ENCODE results near the gene NYAP2. TPM values are rescaled to one million over a fixed set of nuclear protein-coding genes. Genes with fewer than 3 reads are reported as not detected.

The NYAP2 gene
- total RNA-seq, 1 donor from 2014 or later, result not detected

- intact Hi-C loops (cut with micrococcal nuclease), result no loop called here
Observed at GRCh38 chr2:225556461-225556860, 157.0 kb downstream of the NYAP2 start.

- intact Hi-C loops (cut with micrococcal nuclease), result no loop called here
Observed at GRCh38 chr2:225558399-225559071, 159.0 kb downstream of the NYAP2 start.

GRCh38 chr2:225559072-225559415 is 159.5 kb downstream of the NYAP2 start:
- intact Hi-C loops (cut with micrococcal nuclease), result no loop called here

DNA sequence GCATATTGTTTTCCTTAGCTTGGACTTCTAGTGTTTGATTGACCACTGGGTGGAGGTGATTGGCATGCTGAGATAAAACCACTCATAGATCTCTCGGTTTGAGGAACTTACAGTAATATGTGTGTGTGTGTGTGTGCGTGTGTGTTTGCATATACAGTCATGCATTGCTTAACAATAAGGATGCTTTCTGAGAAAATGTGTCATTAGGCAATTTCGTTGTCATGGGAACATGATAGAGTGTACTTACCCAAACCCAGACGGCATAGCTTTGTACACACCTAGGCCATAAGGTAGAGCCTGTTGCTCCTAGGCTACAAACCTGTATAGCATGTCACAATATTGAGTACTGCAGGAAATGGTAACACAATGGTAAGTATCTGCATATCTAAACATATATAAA is 167.3 kb downstream of the NYAP2 start:
- intact Hi-C loops (cut with micrococcal nuclease), result no loop called here

DNA sequence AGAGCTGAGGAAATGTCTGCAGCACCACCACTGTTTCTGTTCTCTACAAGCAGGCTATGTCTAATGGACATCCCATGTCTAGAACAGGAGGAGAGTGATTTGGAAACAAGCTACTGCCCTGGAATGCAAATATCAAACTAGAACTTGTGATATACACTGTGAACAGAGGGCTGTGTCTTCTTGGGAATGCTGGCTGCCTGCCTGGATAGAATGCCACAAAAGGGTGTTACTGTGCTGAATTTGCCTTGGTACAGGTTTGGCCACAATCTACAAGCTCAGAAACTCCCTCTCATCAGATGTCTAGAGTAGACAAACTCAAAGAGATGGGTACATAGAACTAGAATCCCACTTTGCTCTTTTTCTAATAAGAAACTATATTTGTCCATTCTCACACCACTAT is 170.5 kb downstream of the NYAP2 start:
- intact Hi-C loops (cut with micrococcal nuclease), result no loop called here

DNA sequence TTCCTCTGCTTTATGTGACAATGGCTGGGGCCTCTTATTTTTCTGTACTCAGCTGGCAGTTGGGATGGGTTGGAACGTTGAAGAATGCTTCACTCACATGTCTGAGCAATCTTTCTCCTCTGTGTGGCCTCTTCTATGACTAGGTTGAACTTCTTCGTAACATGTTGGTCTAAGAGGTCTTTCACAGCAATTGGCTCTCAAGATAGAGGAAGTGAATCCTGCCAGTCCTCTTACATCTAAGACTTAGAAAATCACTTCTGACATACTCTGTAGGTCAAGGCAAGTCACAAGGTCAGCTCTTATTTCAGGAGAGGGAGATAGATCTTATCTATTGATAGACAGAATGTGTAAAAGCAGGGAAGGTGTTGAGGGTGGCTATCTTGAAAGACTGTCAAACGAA is 174.1 kb downstream of the NYAP2 start:
- intact Hi-C loops (cut with micrococcal nuclease), result no loop called here

GRCh38 chr2:225574582-225575138 is 175.2 kb downstream of the NYAP2 start:
- intact Hi-C loops (cut with micrococcal nuclease), result no loop called here

- intact Hi-C loops (cut with micrococcal nuclease), result no loop called here
Observed at GRCh38 chr2:225581135-225581534, 181.6 kb downstream of the NYAP2 start.

DNA sequence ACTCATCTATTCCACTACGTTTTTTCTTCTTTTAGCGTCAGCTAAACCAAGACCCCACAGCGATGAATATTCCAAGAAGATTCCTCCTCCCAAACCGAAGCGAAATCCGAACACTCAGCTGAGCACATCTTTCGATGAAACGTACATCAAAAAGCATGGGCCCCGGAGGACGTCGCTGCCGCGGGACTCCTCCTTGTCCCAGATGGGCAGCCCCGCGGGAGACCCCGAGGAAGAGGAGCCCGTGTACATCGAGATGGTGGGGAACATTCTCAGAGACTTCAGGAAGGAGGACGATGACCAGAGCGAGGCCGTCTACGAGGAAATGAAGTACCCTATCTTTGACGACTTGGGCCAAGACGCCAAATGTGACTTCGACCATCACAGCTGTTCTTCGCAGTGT is 182.4 kb downstream of the NYAP2 start:
- intact Hi-C loops (cut with micrococcal nuclease), result no loop called here

DNA sequence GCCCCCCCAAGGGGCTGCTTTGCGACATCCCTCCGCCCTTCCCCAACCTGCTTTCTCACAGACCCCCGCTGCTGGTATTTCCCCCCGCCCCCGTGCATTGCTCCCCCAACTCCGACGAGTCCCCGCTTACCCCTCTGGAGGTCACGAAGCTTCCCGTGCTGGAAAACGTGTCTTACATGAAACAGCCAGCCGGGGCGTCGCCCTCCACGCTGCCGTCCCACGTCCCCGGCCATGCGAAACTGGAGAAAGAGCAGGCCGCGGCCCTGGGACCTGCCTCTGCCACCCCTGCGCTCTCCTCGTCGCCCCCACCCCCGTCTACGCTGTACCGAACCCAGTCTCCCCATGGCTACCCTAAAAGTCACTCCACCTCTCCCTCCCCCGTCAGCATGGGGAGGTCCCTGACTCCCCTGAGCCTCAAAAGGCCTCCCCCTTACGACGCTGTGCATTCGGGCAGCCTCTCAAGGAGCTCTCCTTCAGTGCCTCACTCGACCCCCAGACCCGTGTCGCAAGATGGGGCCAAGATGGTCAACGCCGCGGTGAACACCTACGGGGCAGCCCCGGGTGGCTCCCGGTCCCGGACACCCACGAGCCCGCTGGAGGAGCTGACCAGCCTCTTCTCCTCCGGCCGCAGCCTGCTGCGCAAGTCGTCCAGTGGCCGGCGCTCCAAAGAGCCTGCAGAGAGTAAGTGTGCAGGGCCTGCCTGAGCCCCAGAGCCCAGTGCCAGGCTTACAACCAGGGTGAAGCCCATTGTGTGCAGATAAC is 183.0 kb downstream of the NYAP2 start:
- intact Hi-C loops (cut with micrococcal nuclease), result no loop called here

DNA sequence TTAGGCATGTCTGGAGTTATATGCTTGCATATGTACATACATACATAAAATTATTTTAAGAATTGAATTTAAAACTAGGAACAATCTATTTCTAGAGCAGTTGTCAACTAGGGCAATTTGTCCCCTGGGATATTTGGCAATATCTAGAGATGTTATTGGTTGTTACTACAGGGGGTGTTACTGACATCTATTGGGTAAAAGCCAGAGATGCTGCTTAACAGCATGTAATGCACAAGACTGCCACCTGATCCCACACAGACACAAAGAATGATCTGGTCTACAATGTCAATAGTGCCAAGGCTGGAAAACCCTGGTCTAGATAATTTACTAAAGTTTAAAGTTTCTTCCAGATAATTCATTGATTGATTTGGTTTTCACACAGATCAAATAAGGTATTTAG is 185.3 kb downstream of the NYAP2 start:
- intact Hi-C loops (cut with micrococcal nuclease), result no loop called here

- intact Hi-C loops (cut with micrococcal nuclease), result no loop called here
Observed at GRCh38 chr2:225590932-225591331, 191.4 kb downstream of the NYAP2 start.

GRCh38 chr2:225597911-225598310 is 198.4 kb downstream of the NYAP2 start:
- intact Hi-C loops (cut with micrococcal nuclease), result no loop called here

GRCh38 chr2:225598426-225598825 is 198.9 kb downstream of the NYAP2 start:
- intact Hi-C loops (cut with micrococcal nuclease), result no loop called here

GRCh38 chr2:225598897-225599296 is 199.4 kb downstream of the NYAP2 start:
- intact Hi-C loops (cut with micrococcal nuclease), result no loop called here

DNA sequence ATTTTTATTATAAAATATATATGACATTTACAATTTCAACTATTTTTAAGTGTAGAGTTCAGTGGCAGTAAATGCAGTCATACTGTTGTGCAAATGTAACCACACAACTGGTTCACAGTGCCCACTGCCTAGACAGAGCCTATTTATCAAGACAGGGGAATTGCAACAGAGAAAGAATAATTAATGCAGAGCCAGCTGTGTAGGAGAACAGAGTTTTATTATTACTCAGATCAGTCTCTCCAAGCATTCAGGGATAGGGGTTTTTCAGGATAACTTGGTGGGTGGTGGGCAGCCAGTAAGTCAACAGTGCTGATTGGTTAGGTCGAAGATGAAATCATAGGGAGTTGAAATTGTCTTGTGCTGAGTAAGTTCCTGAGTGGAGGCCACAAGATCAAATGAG is 200.3 kb downstream of the NYAP2 start:
- intact Hi-C loops (cut with micrococcal nuclease), result no loop called here

GRCh38 chr2:225600444-225600843 is 200.9 kb downstream of the NYAP2 start:
- intact Hi-C loops (cut with micrococcal nuclease), result no loop called here

DNA sequence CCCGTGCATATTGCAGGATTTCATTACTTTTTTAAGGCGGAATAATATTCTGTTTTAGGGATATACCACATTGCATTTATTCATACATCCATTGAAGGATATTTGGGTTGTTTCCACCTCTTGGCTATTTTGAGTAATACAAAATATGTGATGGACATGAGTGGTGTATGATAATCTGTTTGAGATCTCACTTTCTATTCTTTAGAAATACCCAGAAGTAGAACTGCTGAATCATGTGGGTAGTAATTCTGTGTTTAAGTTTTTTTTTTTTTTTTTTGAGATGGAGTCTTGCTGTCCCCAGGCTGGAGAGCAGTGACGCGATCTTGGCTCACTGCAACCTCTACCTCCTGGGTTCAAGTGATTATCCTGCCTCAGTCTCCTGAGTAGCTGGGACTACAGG is 201.4 kb downstream of the NYAP2 start:
- intact Hi-C loops (cut with micrococcal nuclease), result no loop called here

- intact Hi-C loops (cut with micrococcal nuclease), result no loop called here
Observed at GRCh38 chr2:225602205-225602604, 202.7 kb downstream of the NYAP2 start.

DNA sequence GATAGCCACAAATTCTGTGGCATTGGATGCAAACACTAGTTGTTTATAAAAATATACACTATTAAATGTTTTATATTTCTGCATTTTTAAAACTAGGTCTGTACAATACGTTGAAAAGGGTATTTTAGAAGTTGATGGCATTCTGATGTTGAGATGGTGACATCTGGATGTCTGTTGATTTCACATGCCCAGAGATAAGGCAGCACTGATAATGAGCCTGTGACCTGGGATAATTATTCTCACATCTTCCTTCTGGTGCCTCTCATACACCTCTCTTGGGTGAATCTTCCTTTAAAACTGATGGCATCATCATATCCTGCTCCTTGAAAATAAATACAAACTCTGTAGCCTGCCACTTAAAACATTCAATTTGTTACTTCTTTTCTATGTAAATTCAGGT is 208.6 kb downstream of the NYAP2 start:
- intact Hi-C loops (cut with micrococcal nuclease), result no loop called here

DNA sequence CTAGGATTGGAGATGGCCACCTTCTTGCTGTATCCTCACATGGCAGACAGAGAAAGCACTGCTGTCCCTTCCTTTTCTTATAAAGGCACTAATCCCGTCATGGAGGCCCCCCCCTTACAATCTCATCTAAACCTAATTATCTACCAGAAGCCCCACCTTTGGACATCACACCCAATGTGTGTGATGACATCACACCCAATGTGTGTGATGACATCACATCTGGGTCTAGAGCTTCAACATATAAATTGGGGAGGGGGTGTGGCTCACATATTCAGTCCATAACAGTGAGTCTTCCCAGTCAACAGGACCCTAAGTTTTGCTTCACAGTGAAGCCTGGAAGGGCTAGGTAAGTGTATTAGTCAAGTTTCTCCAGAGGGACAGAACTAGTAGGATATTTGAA is 213.1 kb downstream of the NYAP2 start:
- intact Hi-C loops (cut with micrococcal nuclease), result no loop called here

DNA sequence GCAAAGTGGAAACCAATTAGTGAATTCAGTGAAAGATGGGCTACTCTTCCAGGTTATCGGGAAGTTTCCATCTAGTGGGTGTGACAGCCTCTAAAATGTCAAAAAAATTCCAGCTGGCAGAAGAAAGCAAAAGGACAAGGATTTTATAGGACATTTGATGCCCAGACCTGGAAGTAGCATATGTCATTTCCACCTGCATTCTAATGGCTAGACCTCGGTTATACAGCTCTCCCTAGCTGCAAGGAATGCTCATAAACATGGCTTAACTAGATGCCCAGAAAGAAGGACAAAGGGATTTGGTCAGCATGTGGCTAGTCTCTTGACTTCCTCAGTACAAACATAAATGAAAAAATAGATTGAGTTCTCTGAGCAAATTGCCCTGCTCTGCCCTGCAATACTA is 215.4 kb downstream of the NYAP2 start:
- intact Hi-C loops (cut with micrococcal nuclease), result no loop called here

GRCh38 chr2:225615514-225615913 is 216.0 kb downstream of the NYAP2 start:
- intact Hi-C loops (cut with micrococcal nuclease), result no loop called here

Measured in T-helper 1 cell treated with Interleukin-12 subunit alpha and Interleukin-12 subunit beta and Interleukin-4 antibody, amounts not matched to agents 30 ng/mL and 1 ng/mL, for 36 hours (primary cell).